RWPE2 (cell line): ENCODE measurements around the gene ATP5PD.
A peak's percentile ranks its signal among the peaks of the same experiment; 100 is the strongest.

ENCODE experiments used
- ATAC-seq: fragments of 200-7000 bp; cut with Tn5 transposase; 3 replicates; pipeline ENCODE4 v1.9.1; 2021; ENCODE audit warnings: low read depth
- DNase-seq: peaks from one replicate; pipeline ENCODE4 v3.0.0-alpha.2; 2020; ENCODE audit warnings: low spot score
- H3K27ac ChIP-seq: fragments of 450-650 bp; 2 replicates; pipeline ENCODE4 v1.5.1; 2017; ENCODE audit warnings: mild to moderate bottlenecking; ENCODE audit not compliant: poor library complexity, severe bottlenecking
- H3K27me3 ChIP-seq: fragments of 250-450 bp; sonication (Bioruptor Pico); 2 replicates; pipeline ENCODE4 v1.5.1; 2021; ENCODE audit warnings: mild to moderate bottlenecking, moderate library complexity; ENCODE audit not compliant: insufficient read depth, poor library complexity, severe bottlenecking
- H3K36me3 ChIP-seq: fragments of 250-450 bp; sonication (Bioruptor Pico); 2 replicates; pipeline ENCODE4 v1.5.1; 2020; ENCODE audit warnings: low read depth, mild to moderate bottlenecking, moderate library complexity
- H3K4me1 ChIP-seq: fragments of 250-450 bp; sonication (Bioruptor Pico); 2 replicates; pipeline ENCODE4 v1.5.1; 2021; ENCODE audit warnings: mild to moderate bottlenecking, moderate library complexity; ENCODE audit not compliant: insufficient read depth, poor library complexity, severe bottlenecking
- H3K4me3 ChIP-seq: fragments of 250-450 bp; sonication (Bioruptor Pico); 2 replicates; pipeline ENCODE4 v1.5.1; 2021; ENCODE audit warnings: mild to moderate bottlenecking, moderate library complexity; ENCODE audit not compliant: severe bottlenecking
- H3K9me3 ChIP-seq: fragments of 250-450 bp; sonication (Bioruptor Pico); 2 replicates; pipeline ENCODE4 v1.5.1; 2021; ENCODE audit warnings: mild to moderate bottlenecking, moderate library complexity; ENCODE audit not compliant: severe bottlenecking
- CTCF ChIP-seq: fragments of 450-650 bp; IDR thresholded peaks from one replicate; pipeline ENCODE4 v1.5.1; 2017; ENCODE audit warnings: mild to moderate bottlenecking, moderate library complexity; ENCODE audit not compliant: poor library complexity, severe bottlenecking

Gene ATP5PD

GRCh38 chr17:75011401-75012095 lies 35.2 kb downstream of the ATP5PD start:
- peak overlapping the region; percentile 56 for H3K4me3 ChIP-seq

GRCh38 chr17:75010683-75011400 lies 35.9 kb downstream of the ATP5PD start:
- no peak for DNase-seq
- H3K9me3 ChIP-seq: no peaks in the 10 kb centered on the region
- peaks cover 12% of the 10 kb centered on the region for H3K4me1 ChIP-seq
- no peaks in the 10 kb centered on the region for H3K27me3 ChIP-seq
- H3K27ac ChIP-seq: no peak overlapping the region
- TF ChIP-seq CTCF: no peak
- no peak overlapping the region for H3K4me3 ChIP-seq
- H3K36me3 ChIP-seq: 0 out of 2 replicates have a peak, but pooled peaks cover 4% of the 10 kb centered on the region
- no peak for ATAC-seq

More at GRCh38 chr17:75011401-75012095, 35.2 kb downstream of the ATP5PD start:
- H3K27me3 ChIP-seq: no peaks in the 10 kb centered on the region
- TF ChIP-seq CTCF: no peak
- H3K4me1 ChIP-seq: peaks cover 12% of the 10 kb centered on the region
- DNase-seq (no peak), ATAC-seq (no peak)
- peak overlapping the region; percentile 58 for H3K27ac ChIP-seq
- no peaks in the 10 kb centered on the region for H3K9me3 ChIP-seq
- H3K36me3 ChIP-seq: peaks cover 5% of the 10 kb centered on the region; the same call in 1 of the 2 replicates

- Histone ChIP-seq H3K27me3 (no peaks in the 10 kb centered on the region), H3K27ac (no peak overlapping the region), H3K36me3 (no peaks in the 10 kb centered on the region), H3K4me3 (no peak overlapping the region), H3K9me3 (no peaks in the 10 kb centered on the region), H3K4me1 (peaks cover 12% of the 10 kb centered on the region)
- DNase-seq (no peak), ATAC-seq (no peak)
- TF ChIP-seq CTCF: no peak
Measured at GRCh38 chr17:75009139-75009724, 37.5 kb downstream of the ATP5PD start.

- no peak overlapping the region for H3K27ac ChIP-seq
- no peak for DNase-seq
- ATAC-seq: no peak
- 0 out of 2 replicates have a peak, but pooled peaks cover 6% of the 10 kb centered on the region for H3K36me3 ChIP-seq
- no peaks in the 10 kb centered on the region for H3K9me3 ChIP-seq
- no peak for TF ChIP-seq CTCF
- peaks cover 7% of the 10 kb centered on the region for H3K4me1 ChIP-seq
- no peaks in the 10 kb centered on the region for H3K27me3 ChIP-seq
- no peak overlapping the region for H3K4me3 ChIP-seq
Measured at GRCh38 chr17:75008373-75008772, 38.4 kb downstream of the ATP5PD start.
